GM19455 (cell line): ENCODE results near the gene GRID2IP.

Experiments
- ATAC-seq: cut with Tn5 transposase; IDR thresholded peaks from one replicate; pipeline ENCODE4 v1.9.1; 2021; ENCODE audit not compliant: unreplicated experiment

The GRID2IP gene

DNA sequence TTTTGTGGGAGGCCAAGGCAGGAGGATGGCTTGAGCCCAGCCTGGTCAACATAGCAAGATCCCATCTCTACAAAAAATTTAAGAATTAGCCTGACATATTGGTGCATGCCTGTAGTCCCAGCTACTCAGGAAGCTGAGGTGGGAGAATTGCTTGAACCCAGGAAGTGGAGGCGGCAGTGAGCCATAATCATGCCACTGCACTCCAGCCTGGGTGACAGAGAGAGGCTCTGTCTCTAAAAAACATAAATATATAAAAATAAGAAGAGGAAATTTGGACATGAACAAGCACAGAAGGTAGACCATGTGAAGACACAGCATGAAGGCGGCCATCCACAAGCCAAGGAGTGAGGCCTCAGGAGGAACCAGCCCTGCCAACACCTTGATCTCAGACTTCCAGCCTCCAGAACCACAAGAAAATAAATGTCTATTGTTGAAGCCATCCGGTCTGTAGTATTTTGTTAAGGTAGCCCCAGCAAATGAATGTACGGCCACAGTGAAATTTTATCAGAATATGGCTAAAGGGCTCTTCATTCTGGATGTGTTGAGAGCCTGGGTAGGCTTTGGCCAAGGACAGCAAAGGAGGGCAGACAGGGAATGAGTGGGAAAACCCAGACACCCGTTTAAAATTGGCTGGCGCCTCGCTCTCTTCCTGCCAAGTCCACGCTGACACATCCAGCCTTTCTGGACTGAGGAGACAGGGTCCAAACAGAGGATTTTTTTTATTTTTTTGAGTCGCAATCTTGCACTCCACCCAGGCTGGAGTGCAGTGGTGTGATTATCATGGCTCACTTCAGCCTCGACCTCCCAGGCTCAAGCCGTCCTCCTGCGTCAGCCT is 12.9 kb upstream of the GRID2IP start:
- ATAC-seq = no peak

DNA sequence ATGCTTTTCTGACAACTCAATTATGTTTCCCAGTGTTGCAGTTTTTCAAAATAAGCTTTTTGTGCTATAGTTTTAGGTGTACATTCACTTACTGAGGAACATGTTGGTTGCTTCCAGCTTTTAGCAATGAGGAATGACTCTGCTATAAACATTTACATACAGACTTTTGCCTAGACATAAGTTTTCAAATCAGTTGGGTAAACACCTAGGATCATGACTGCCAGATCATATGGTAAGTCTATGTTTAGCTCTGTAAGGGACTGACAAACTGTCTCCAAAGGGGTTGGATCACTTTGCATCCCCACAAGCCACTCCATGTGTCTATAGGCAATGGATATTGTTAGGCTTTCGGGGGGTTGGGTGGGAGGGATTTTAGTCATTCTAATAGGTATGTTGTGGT is 10.8 kb upstream of the GRID2IP start:
- no peak for ATAC-seq

DNA sequence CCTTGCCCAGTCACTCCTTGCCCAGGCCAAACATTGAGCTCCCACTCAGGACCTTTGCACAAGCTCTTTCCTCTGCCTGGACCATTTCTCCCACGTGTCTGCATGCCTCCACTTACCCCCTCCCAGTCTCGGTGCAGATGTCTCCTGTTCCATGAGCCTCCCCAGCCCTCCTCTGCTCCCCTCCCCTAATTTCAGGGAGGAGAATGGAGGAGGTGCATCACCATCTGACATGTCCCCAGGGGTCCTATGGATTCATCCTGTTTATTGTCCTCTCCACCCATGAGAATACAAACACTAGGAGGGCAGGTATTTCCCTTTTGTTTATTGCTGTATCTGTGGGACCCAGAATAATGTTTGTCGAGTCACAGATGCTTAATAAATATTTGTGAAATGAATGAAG is 8.6 kb upstream of the GRID2IP start:
- no peak for ATAC-seq

DNA sequence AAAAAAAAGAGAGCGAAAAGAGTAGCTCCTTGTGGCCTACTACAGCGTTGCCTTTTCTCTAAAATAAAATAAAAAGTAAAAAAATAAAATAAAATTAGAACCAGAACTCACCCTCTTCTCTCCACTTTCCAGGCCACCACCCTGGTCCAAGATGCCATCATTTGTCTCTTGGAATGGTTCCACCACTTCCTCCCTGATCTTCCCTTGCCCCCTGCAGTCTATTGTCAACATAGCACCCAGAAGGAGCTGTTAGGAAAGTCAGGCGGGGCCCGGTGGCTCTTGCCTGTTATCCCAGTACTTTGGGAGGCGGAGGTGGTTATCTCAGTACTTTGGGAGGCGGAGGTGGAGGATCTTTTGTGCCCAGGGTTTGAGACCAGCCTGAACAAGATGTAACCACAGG is 7.6 kb upstream of the GRID2IP start:
- ATAC-seq = no peak

GRCh38 chr7:6556196-6556595 is 4.9 kb upstream of the GRID2IP start:
- no peak for ATAC-seq

DNA sequence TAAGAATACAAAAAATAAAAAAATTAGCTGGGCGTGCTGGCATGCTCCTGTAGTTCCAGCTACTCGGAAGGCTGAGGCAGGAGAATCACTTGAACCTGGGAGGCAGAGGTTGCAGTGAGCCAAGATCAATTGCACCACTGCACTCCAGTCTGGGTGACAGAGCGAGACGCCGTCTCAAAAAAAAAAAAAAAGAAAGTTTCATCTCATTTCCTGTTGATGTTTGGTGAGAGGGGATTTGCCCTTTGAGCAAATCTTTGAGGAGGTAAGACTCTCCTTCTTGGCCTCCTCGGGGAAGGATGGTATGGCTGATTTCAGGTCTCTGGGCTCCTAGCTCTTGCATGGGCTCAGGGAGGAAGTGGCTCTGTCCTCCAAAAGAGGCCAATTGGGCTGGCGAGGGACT is 3.6 kb upstream of the GRID2IP start:
- no peak for ATAC-seq

- ATAC-seq = no peak
These were observed 2.3 kb upstream of the GRID2IP start for GRCh38 chr7:6553448-6554044.

GRCh38 chr7:6547400-6547799 is 3.9 kb downstream of the GRID2IP start:
- no peak for ATAC-seq

GRCh38 chr7:6546498-6547251 is 4.6 kb downstream of the GRID2IP start:
- ATAC-seq = no peak

DNA sequence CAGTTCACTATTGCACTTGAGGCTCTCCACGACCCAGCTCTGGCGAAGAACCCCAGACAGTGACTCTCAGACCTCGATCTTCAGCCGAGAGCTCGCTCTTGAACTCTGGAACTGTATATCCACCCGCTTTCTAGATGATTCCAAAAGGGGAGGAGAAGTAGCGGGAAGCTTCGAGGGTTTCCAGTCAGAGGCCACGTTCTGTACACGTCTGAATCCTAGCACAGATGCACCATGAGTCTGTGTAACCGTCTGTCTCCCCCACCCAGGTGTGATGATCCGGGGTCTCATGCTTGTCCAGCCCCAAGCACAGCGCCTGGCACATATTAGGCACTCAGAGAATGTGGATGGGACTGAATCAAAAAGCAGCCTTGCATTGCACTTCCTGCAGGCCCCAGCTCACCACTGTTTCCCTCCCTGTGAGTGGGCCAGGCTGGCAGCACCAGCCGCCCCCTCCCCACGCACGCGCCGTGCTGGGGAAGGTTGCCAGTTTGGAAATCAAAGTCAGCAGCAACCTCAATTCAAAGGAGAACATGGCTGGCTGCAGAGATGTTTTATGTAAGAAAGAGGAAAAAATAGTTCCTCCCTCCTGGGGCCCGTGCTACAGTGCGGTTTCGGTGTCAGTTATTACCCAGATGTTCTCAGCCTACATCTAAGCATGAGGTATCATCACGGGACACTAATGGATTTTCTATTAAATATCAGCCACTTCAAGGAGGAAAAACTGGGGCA is 5.7 kb downstream of the GRID2IP start:
- ATAC-seq = no peak

DNA sequence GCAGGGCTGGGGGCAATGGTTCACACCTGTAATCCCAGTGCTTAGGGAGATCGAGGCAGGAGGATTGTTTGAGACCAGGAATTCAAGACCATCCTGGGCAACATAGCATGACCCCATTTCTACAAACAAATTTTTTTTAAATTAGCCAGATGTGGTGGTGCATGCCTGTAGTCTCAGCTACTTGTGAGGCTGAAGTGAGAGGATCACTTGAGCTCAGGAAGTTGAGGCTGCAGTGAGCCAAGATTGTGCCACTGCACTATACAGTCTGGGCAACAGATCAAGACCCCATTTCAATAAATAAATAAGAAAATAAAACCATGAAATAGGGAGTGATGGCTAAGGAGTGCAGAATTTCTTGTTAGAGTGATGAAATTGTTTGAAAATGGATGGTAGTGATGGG is 8.9 kb downstream of the GRID2IP start:
- no peak for ATAC-seq

GRCh38 chr7:6536262-6537260 is 14.7 kb downstream of the GRID2IP start:
- ATAC-seq = no peak

DNA sequence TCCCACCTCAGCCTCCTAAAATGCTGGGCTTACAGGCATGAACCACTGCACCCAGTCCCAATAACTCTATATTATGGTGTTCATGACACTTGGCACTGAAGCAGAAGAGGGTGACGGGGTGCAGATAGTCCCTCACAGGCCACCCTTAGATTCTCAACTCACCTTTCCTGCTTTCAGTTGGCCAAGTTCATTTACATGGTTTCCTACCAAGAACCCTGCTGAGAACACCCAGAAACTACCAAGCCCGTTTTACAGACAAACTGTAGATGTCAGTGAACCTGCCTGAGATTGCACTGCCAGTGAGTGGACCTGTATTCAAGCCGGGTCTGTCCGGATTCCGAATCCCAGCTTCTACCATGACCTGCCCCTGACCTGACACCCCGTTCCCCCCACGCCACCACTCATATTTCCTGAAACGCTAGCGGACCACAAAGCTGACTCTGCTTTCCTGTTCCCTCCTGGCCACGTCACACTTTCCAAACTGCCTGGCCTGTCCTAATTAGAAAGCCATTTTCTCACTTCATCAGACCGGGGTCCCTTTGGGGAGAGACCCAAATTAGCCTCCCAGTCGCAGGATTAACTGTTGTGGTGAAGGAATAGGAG is 17.3 kb downstream of the GRID2IP start:
- ATAC-seq = no peak

GRCh38 chr7:6532516-6532915 is 18.7 kb downstream of the GRID2IP start:
- no peak for ATAC-seq

- ATAC-seq = no peak
These were observed 19.6 kb downstream of the GRID2IP start for GRCh38 chr7:6531492-6532279.

DNA sequence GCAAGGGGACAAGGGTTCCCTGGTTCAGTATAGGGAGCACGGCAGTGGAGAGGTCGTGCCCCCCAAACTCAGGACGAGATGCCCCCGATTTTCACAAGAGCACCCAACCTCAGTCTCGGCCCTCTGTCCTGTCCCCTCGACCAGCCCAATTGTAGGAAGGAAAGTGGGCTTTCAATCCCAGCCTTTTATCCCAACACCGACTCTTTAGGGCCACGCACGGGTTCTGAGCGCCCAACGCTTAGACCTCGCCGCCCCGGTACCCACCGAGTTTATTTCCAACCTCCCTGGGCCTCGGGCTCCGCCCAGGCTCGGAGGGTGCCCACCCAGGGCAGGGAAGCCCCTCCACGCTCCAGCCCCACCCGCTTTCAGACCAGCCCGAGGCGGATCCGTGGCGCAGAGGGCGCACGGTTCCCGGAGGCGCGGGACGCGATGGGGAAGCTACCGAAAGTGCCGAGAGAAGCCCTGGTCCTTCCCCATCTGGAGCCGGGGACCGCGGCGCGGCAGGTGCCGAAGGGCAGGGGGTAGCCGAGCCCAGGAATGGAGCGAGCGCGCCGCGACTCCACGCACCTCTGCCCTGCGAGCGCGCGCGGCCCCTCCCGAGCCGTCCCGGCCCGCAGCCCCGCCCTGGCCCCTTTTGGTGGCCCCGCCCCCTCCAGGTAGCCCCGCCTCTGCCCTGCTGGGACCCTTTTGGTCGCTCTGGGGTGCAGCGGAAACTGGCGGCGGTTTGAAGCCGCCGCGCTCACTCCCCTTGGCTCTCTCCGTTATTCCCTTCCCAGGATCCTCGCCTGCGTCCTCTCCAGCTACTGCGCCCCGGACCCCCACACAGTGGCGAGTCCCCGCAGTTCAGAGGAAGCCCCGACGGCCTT is 20.4 kb downstream of the GRID2IP start:
- peak; percentile 43 for ATAC-seq

GRCh38 chr7:6529643-6530042 is 21.6 kb downstream of the GRID2IP start:
- no peak for ATAC-seq
